HG03159 (cell line): ENCODE data around the gene APCDD1.

Experiments used
- ATAC-seq: cut with Tn5 transposase; IDR thresholded peaks from one replicate; pipeline ENCODE4 v1.9.1; 2021; ENCODE audit warnings: mild to moderate bottlenecking, moderate library complexity; ENCODE audit not compliant: unreplicated experiment

APCDD1 gene

DNA sequence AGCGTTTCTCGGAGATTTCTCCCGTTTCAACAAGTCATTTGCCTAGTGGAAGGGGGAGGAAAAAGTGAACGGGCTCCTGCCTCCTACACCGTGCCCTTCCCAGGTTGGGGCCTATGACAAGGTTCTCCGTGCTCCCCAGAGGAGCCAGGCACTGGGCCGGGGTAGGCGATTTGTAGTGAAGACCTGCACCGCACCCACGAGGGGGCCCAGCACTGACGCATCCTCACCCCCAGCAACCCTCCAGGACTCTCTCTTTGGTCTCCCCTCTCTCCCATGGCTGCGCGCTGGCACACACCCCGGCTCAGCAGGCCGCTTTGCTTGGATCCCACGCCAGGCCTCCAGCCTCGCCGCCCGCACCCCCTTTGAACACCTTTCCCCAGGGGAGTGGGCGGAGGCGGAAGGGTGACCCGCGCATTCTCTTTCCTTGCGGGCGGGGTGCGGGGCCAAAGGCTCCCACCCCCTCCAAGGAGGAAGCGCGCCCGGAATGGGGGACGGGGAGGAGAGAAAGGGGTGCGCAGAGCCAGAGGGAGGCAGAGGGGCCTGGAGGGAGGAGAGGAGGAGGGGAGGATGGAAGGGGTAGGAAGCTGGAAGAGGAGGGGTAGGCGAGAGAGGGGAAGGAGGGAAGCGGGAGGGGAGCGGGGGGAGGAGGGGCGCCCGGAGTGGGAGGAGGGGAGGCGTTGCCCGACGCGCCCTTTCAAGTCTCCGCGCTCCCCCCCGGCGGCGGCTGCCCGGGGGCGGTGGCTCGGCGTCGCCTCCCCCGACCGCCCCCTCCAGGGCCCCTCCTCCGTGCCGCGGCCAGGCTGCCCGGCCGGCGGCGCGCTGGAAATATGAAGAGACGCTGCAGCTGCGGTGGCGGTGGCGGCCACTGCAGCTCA is at the start of gene APCDD1:
Gene APCDD1, plus strand, starts transcription at position 830 of the 875 bp plus-strand sequence. CDS start 347 bp downstream, outside the sequence.
- ATAC-seq: no peak

DNA sequence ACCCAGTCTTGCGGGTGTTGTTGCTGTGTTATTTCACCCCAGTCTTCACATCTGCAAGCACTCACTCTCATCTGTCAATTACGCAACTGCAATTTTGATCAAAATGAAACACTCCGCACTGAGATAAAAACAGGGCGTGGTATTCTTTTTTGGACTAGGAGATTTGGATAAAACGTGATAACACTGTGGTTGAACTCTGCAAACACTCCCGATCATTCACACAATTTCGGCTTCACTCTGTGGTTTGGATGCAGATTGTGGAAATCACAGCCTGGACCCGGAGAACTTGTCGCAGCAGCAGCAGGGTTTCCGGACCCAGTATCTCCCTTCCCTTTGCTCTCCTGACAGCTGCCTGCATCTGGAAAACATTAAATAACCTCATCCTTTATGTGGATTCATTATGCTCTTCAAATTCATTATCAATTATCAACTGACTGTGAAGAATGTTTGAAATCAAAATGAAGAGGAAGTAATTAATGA is 49.4 kb upstream of the APCDD1 start:
- ATAC-seq: no peak

DNA sequence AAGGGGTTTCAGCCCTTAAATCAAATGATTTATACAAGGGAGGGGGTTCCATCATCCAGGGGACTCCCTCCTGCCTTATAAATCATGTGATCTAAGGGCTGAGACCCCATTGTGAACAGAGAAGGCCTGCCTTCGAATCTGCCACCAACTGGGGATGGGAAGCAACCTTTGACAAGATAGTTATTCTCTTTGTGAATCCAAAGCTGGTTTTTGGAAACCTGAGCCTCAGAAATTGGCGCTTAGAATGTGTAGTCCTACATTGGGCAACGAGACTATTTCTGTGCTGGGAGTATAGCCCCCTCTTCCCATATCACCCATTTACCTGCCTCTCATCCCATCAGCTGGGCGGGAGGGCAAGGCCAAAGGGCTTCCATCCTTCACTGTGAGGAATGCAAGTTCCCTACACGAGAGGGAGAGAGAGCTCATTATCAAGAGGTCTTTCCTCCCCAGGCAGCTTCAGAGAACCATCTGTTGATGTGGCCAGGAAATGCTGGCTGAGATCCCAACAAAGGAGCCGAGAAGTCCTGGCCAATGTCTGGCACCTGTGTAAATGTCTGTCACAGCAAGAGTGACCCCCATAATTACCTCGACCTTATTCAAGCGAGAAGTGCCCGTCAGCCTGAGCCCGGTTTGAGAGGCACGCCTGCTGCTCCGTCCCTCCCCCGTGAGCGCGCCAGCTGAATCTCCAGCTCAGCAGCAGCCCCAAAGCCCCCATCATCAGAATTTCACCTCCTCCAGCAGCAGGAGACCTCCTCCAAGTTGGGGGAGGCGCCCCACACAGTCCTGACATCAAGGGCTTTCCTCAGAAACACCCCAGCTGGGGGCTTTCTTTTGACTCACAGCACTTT is 48.4 kb upstream of the APCDD1 start:
- no peak for ATAC-seq

- no peak for ATAC-seq
These were observed 46.3 kb upstream of the APCDD1 start for GRCh38 chr18:10408131-10408530.

DNA sequence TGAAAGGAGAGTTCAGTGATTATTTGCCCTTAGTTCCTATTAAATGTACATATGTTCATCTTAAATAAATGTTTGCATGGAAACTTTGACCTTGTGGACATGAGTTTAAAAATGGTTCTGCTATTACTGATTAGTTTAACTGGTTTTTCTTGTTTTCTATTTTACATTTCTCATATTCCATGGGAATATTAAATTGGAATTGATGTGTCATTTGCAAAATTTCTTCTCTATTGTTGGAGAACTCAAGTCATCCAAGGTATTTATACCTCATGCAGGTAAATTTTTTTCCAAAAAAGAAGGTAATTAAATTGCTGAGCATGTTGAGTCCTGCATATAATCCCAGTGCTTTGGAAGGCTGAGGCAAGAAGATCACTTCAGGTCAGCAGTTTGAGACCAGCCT is 45.4 kb upstream of the APCDD1 start:
- no peak for ATAC-seq

GRCh38 chr18:10410472-10411308 is 43.7 kb upstream of the APCDD1 start:
- no peak for ATAC-seq

GRCh38 chr18:10412933-10413332 is 41.5 kb upstream of the APCDD1 start:
- ATAC-seq: no peak

- ATAC-seq: no peak
These were observed 40.7 kb upstream of the APCDD1 start for GRCh38 chr18:10413722-10414121.

DNA sequence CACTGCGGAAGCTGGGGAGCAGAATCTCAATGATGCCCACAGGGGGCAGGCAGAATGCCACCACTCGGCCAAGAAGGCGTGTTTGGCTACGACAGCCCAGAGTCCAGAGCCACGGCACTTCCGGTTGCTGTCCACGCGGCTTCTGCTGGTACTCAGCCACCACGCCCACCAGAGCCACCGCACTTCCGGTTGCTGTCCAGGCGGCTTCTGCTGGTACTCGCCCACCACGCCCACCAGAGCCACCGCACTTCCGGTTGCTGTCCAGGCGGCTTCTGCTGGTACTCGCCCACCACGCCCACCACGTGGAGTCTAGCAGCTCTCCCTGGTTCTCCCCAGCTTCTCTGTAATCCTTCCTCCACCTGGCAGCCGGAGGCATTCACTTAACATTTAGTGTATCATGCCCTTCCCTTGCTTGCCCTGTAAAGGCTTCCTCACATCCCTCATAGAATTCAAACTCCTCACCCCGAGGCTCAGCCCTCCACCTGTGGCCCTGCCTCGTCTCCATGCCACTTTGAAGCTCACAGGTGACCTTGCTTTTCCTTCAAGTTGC is 40.1 kb upstream of the APCDD1 start:
- no peak for ATAC-seq

DNA sequence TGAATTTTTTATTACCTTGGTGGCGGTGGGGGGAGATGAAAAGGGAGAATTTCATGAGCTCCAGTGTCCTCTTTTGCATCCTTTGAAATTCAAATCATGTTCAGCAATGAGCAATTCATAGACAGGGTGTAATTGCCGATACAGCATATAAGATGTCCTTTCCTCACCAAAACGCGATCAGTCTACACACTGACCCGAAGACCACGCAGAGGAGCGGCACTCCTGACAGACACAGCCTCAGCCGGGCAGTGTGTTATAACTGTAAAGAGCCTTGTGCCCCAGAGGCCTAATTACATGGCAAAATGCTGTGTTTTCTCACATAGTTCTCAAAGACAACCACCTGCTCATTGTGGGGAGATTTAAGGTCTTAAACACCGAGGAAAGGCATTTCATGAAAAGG is 38.4 kb upstream of the APCDD1 start:
- ATAC-seq: no peak

GRCh38 chr18:10417191-10417590 is 37.2 kb upstream of the APCDD1 start:
- ATAC-seq: no peak

DNA sequence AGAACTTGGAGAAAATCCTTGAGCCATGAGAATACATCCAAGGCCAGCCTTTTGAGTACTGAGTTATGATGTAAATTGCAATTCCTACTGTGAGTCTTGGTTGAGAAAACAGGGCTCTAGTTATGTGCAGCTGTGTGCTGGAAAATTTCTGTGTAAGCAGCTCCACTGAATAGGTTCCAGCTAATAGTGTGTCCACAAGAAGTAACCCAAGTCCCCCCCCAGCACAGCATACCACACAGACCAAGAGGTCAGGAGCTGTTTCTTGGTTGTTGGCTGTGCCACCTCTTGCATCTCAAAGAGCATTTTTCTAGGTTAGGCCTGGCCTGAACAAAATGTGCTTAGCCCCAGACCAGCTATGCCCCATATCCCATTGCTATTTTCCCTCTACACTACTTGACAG is 36.8 kb upstream of the APCDD1 start:
- ATAC-seq: no peak

GRCh38 chr18:10418836-10419235 is 35.6 kb upstream of the APCDD1 start:
- no peak for ATAC-seq

DNA sequence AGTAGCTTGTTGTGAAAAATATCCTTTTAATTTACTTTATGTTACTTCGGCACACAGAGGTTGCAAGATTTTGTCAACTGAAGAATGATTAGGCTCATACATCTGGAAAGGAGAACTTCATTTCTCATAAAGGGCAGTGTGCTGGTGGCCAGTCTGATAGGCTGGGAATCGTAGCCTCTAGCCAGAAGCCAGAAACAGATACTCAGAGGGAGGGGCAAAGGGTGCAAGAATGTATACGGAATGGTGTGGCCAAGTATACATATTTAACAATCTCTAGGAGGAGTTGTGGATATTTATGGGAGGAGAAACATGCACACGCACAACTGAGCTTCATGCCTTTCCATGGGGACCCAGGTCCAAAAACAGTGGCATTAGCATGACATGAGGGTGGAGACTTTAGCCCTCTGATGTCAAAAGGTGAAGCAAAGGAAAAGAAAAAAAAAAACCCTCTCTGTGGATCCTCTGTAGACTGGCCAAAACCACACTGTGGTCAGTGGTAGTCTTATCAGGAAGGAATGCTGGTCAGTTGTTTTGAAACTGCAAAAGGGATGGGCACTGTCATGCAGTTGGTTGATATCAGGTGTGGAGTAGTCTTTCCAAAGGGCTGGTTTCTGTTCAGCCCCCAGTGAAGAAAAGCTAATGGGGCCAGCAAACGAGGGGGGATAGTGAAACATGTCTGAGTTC is 34.9 kb upstream of the APCDD1 start:
- no peak for ATAC-seq

DNA sequence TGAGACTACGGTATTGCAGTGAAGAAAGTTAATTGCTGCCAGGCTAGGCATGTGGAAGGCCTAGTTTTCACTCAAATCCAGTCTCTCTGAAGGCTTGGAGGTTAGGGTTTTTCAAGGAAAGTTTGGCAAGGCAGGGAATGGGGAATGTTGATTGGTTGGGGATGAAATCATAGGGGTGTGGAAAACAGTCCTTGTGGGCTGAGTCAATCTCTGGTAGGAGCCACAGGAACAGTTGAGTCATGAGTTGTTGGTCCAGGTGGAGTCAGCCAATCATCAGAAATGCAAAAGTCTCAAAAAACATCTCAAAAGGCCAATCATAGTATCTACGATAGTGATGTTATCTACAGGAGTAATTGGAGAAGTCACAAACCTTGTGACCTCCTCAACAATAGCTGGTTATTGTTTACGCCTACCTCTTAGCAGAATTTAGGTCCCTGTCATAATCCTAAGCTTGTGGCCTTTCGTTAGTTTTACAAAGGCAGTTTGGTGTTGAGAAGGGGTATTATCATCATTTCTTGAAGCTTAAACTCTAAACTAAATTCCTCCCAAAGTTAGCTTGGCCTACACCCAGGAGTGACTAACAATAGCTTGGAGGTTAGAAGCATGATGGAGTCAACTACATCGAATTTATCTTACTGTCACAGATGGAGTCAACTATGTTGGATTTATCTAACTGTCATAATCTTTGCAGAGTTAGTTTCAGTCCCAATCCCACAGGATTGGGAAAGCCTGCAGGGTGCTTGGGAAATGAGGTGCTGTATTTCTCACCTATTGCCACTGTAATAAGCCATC is 33.7 kb upstream of the APCDD1 start:
- ATAC-seq: no peak

- no peak for ATAC-seq
These were observed 32.6 kb upstream of the APCDD1 start for GRCh38 chr18:10421859-10422258.

GRCh38 chr18:10422731-10423130 is 31.7 kb upstream of the APCDD1 start:
- ATAC-seq: no peak

DNA sequence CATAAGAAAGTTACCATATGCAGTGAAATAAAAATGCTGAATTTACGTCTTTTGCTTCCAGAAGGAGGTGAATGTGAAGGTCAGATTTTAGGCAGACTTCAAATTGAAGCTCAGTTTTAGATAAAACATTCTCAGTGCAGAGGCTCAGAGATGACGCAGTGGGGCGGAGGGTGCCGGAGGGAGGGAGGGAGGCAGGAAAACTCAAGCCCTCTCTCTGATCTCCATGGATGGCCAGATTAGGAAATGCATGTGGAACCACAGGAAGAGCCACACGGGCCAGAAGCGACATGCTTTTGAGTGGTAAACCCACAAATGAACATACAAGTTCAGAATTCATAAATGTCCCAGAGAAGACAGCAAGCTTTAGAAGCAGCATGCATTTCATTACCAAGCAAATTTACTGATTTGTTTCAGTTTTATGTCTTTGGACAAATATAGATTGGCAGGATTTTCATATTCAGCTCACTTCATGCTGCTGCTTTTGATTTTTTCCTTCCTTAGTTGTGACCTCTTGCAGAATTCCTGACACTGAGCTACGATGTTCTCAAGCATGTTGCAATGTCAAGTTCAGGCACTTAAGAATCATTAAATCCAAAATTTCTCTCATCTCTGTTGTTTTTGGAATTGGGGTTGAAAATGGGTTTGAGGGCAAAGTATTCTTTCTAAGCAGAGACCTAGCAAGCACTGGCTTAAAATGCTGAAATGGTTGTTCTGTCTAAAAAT is 29.7 kb upstream of the APCDD1 start:
- no peak for ATAC-seq

- no peak for ATAC-seq
These were observed 23.8 kb upstream of the APCDD1 start for GRCh38 chr18:10430677-10431076.
